Measurements from ENCODE around the gene ADARB1.

The ADARB1 gene

GRCh38 chr21:45078371-45078770 lies 4.0 kb downstream of the ADARB1 start:
- no peak for DNase-seq

- peak; percentile 78 for DNase-seq
Measured at GRCh38 chr21:45078877-45079281, 4.5 kb downstream of the ADARB1 start.

GRCh38 chr21:45079351-45079750 lies 5.0 kb downstream of the ADARB1 start:
- no peak for DNase-seq

GRCh38 chr21:45080232-45080631 lies 5.9 kb downstream of the ADARB1 start:
- no peak for DNase-seq

GRCh38 chr21:45080639-45081414 lies 6.4 kb downstream of the ADARB1 start:
- DNase-seq = peak; percentile 46

GRCh38 chr21:45081636-45082035 lies 7.3 kb downstream of the ADARB1 start:
- DNase-seq = no peak

GRCh38 chr21:45082736-45083135 lies 8.4 kb downstream of the ADARB1 start:
- DNase-seq = no peak

GRCh38 chr21:45084121-45084520 lies 9.7 kb downstream of the ADARB1 start:
- DNase-seq = no peak

GRCh38 chr21:45084881-45085536 lies 10.6 kb downstream of the ADARB1 start:
- DNase-seq = no peak

- DNase-seq = no peak
Measured at GRCh38 chr21:45085700-45086099, 11.3 kb downstream of the ADARB1 start.

- DNase-seq = no peak
Measured at GRCh38 chr21:45086337-45086958, 12.1 kb downstream of the ADARB1 start.

GRCh38 chr21:45087022-45087823 lies 12.8 kb downstream of the ADARB1 start:
- no peak for DNase-seq

- no peak for DNase-seq
Measured at GRCh38 chr21:45088116-45088515, 13.7 kb downstream of the ADARB1 start.

GRCh38 chr21:45088729-45089128 lies 14.3 kb downstream of the ADARB1 start:
- no peak for DNase-seq

GRCh38 chr21:45089964-45090363 lies 15.6 kb downstream of the ADARB1 start:
- no peak for DNase-seq

- DNase-seq = no peak
Measured at GRCh38 chr21:45090966-45091365, 16.6 kb downstream of the ADARB1 start.

- no peak for DNase-seq
Measured at GRCh38 chr21:45091550-45092322, 17.4 kb downstream of the ADARB1 start.

- no peak for DNase-seq
Measured at GRCh38 chr21:45093035-45093532, 18.7 kb downstream of the ADARB1 start.

- DNase-seq = no peak
Measured at GRCh38 chr21:45094412-45094811, 20.0 kb downstream of the ADARB1 start.

- DNase-seq = no peak
Measured at GRCh38 chr21:45095505-45095904, 21.1 kb downstream of the ADARB1 start.

- DNase-seq = no peak
Measured at GRCh38 chr21:45096217-45096616, 21.8 kb downstream of the ADARB1 start.

- no peak for DNase-seq
Measured at GRCh38 chr21:45097827-45098387, 23.5 kb downstream of the ADARB1 start.
